ENCODE data around the gene EBF3.

Gene EBF3

DNA sequence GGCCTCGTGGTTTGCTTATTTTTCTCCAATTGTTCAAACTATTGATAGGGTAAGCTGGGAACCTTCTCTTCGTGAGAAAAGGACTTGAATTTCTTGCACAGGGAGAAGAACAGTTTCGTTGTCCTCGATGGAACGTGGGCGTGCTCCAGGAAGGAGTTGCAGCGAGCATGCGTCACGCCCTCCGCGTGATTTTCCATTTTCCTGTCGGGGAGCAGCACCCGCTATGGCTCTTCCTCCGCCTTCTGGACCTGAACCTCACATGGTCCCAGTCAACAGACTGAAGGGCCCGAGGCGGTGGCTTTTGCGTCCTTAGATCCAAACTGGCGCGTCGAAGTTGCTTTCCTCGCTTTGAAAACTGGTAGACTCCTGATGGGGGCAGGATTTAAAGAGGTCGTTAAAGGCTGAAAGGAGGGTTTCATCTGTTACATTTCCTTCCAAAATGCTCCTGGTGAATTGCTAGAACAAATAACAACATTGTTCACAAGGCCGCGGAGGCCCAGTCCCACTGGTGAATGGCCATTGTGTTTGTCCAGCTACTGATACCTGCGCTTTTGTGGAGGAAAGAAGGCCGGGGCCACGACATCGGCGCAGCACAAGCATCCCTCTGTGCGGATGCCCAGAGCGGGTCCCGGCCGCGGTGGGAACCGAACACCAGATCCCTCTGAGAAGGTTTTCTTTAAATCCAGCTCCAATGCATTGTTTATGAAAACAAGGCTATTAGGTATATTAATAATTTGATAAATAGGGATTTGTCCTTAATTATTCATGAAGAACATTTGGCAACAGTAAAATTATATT, 75.9 kb downstream of the EBF3 start:
- H3K27me3 Mint-ChIP-seq = peaks cover 3% of the 10 kb centered on the region
- no peak for DNase-seq (ENCODE audit: low spot score in 2 of 2)
- no peak overlapping the region for H3K27ac Mint-ChIP-seq
- no peaks in the 10 kb centered on the region for H3K9me3 Mint-ChIP-seq
- H3K4me3 Mint-ChIP-seq = no peak overlapping the region
- ATAC-seq (ENCODE audit: low read depth) = no peak
- no peaks in the 10 kb centered on the region for H3K36me3 Mint-ChIP-seq
- no peaks in the 10 kb centered on the region for H3K4me1 Mint-ChIP-seq

DNA sequence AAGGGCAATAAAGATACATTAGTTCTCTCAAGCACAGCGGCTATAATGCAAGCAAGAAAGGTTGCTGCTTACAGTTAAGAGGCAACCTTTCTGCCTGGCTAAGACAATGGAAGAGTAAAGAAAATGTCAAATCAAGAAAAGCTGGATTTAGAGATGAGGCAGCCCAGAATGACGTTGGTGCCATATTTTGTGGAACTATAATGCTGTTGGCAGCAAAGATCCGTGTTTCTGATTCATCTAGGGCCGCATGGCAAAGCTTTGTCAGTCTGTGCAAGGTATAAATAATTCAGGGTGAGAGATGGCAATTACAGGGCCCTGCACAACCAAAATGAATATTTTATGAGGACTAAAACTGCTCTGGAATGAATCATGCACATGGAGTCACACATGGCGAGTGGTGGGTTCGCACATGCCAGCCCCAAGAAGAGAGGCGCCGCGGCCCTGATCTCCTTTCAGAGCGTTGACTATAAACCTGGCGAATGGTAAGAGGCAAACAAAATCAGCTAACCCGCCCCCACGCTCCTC, 76.6 kb downstream of the EBF3 start:
- DNase-seq (ENCODE audit: low spot score in 2 of 2) (no peak), ATAC-seq (ENCODE audit: low read depth) (no peak)
- Mint-ChIP-seq H3K9me3 (no peaks in the 10 kb centered on the region), H3K36me3 (no peaks in the 10 kb centered on the region), H3K27me3 (peaks cover 3% of the 10 kb centered on the region), H3K27ac (no peak overlapping the region), H3K4me3 (no peak overlapping the region), H3K4me1 (no peaks in the 10 kb centered on the region)

DNA sequence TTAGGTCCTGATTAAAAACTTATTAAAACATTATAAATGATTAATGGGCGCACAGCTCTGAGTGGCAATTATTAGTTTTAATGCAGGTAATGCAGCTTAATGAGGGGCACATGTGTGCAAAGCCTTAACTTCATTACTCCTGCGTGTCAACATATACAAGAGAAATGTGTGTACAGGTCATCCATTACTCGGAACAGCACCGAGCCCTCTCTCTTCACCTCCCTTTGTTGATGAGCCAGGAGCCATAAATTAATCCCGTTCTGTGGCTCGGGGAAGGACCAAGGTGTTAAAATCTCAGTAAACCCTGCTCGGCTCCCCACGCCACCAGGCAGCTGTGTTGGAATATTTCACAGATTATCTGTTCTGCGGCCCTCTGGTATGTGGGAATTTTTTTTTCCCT, 77.8 kb downstream of the EBF3 start:
- DNase-seq (ENCODE audit: low spot score in 2 of 2) (no peak), ATAC-seq (ENCODE audit: low read depth) (no peak)
- Mint-ChIP-seq H3K27ac (no peak overlapping the region), H3K9me3 (no peaks in the 10 kb centered on the region), H3K4me1 (no peaks in the 10 kb centered on the region), H3K36me3 (no peaks in the 10 kb centered on the region), H3K4me3 (no peak overlapping the region), H3K27me3 (peaks cover 3% of the 10 kb centered on the region)

DNA sequence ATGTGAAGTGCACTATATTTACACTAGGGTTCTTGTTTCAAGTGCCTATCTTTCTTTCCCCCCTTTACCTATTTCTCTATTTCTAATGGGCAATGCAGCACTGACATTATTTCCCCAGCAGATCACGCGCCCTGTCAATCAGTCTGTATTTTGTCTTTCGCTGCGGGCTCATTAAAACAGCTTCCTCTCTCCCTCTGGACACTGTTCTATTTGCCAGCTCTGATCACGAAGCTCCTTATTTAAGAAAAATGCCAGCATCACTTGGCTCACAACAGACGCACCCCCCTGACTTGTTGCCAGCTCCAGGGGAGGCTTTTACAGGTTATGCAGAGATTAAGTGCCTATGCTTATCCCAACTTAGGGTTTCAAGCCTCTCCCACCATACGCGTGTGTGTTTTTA, 78.5 kb downstream of the EBF3 start:
- Mint-ChIP-seq H3K9me3 (no peaks in the 10 kb centered on the region), H3K36me3 (no peaks in the 10 kb centered on the region), H3K27ac (no peak overlapping the region), H3K27me3 (peaks cover 3% of the 10 kb centered on the region), H3K4me3 (no peak overlapping the region), H3K4me1 (no peaks in the 10 kb centered on the region)
- no peak for DNase-seq (ENCODE audit: low spot score in 2 of 2)
- ATAC-seq (ENCODE audit: low read depth) = no peak

DNA sequence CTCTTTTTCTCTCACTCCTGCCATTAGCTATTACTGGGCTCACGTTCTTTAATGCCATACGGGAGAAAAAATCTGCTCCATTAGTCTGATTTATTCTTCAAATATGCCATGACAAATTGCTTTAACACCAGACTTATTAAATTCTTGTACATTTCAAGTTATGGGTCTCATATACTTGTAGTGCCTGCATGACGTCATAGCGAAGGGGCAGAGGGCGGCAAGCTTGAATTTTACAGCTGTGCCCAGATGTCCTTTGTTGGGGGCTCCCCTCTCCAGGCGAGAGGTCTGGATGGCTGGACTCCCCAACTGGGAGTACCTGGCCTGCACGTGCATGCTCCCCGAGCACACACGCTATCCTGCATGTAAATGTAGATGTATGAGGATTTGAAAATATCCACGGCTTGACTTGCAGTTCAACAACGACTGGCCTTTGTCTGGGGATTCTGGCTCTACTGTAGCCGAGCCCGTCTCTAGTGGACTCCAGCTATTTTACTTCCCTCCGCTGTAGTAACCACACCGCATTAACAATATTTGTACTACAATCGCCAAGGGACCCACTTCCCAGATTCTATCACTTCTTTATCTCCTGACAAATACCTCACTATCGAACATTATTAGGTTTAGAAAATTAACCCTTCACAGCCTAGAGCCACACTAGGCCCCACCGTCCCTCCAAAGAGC, 79.5 kb downstream of the EBF3 start:
- H3K4me3 Mint-ChIP-seq = no peak overlapping the region
- ATAC-seq (ENCODE audit: low read depth) (no peak), DNase-seq (ENCODE audit: low spot score in 2 of 2) (no peak)
- no peaks in the 10 kb centered on the region for H3K9me3 Mint-ChIP-seq
- no peak overlapping the region for H3K27ac Mint-ChIP-seq
- no peaks in the 10 kb centered on the region for H3K4me1 Mint-ChIP-seq
- peaks cover 7% of the 10 kb centered on the region for H3K27me3 Mint-ChIP-seq
- H3K36me3 Mint-ChIP-seq = no peaks in the 10 kb centered on the region

DNA sequence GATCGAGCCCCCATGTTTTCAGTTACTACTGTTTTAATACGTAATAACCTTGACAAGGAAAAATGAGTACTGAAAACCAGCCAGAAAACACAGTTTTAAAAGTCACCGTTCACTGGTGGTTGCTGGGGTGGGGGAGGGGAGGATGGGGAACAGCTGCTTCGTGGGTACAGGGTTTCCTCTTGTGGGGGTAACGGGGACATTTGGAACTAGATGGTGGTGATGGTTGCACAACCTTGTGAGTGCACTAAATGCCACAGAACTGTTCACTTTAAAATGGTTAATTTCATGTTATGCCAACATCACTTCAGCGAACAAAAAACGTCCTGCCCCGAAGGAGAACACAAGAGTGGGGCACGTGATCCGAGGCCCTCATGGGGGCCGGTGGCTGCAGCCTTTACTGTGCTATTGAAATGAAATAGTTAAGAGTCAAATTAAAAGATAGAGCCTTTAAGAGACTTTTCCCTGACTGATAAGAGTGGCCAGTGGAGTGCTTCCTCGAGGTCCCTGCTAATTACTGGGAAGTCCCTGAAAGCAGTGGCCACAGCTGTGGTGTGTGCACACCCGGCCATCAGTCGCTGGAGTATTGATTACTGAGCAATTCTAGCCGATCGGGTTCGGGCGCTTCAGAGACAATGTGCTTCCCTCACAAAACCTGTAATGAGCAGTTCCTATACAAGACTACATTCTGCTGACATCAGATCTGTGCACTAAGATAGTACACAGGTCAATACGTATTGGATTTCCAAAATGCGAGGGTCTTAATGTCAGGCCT, 80.3 kb downstream of the EBF3 start:
- Mint-ChIP-seq H3K27ac (no peak overlapping the region), H3K4me3 (no peak overlapping the region), H3K9me3 (no peaks in the 10 kb centered on the region), H3K36me3 (no peaks in the 10 kb centered on the region), H3K27me3 (peaks cover 7% of the 10 kb centered on the region), H3K4me1 (no peaks in the 10 kb centered on the region)
- ATAC-seq (ENCODE audit: low read depth) (no peak), DNase-seq (ENCODE audit: low spot score in 2 of 2) (no peak)

DNA sequence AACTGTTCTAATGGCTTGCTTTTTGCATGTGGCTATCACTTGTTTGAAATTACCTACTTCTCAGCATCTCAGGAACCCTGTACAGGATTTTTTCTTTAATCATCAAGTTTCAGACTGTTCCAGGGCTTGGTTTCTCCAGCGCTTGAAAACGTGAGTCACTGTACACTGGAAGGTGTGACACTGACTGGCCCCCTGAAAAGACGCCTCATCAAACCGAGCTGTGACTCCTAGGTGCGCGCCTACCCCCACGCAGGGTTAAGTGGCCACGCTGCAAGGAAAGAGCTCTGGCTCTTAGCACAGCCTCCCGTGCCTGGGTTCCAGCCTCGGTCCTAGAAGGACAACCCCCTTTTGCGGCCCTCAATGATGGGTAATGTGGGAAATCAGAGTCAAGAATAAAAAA, 81.0 kb downstream of the EBF3 start:
- H3K27ac Mint-ChIP-seq = no peak overlapping the region
- no peak overlapping the region for H3K4me3 Mint-ChIP-seq
- no peaks in the 10 kb centered on the region for H3K4me1 Mint-ChIP-seq
- DNase-seq (ENCODE audit: low spot score in 2 of 2) = no peak
- no peaks in the 10 kb centered on the region for H3K36me3 Mint-ChIP-seq
- peaks cover 7% of the 10 kb centered on the region for H3K27me3 Mint-ChIP-seq
- ATAC-seq (ENCODE audit: low read depth) = no peak
- no peaks in the 10 kb centered on the region for H3K9me3 Mint-ChIP-seq

DNA sequence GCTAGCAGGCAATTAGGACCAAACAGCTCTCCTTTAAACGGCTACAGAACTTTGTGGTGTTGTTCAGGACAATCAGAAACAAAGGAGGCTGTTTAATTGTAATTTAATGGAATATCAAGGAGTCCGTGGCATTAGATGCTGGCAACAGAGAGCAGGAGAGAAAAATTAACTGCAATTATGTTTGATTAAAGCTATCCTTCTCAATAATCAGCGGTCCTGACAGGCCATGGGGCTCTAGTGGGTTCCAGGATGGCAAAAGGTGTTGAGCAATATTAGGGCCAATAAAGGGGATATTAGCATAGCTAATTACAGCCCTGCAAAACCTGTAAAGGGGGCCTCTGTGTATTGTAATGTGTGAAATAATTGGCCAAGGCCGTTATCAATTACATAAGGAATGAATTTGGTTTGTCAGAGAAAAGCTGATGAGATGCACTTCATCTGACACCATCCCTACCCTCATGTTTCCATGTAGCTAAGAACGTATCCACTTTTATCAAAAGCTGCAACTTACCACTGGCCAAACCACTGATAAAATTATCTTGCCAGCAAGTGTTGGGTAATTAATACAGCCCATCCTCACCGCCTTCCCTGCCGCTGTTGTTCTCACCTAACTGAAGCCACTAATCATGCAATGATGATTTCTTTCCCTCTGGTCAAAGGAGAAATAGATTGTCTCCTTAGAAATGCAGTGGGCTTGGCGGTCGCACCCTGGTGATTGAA, 81.6 kb downstream of the EBF3 start:
- no peak for DNase-seq (ENCODE audit: low spot score in 2 of 2)
- Mint-ChIP-seq H3K4me3 (no peak overlapping the region), H3K27me3 (peaks cover 7% of the 10 kb centered on the region), H3K36me3 (no peaks in the 10 kb centered on the region), H3K4me1 (no peaks in the 10 kb centered on the region), H3K27ac (no peak overlapping the region), H3K9me3 (no peaks in the 10 kb centered on the region)
- ATAC-seq (ENCODE audit: low read depth) = no peak

DNA sequence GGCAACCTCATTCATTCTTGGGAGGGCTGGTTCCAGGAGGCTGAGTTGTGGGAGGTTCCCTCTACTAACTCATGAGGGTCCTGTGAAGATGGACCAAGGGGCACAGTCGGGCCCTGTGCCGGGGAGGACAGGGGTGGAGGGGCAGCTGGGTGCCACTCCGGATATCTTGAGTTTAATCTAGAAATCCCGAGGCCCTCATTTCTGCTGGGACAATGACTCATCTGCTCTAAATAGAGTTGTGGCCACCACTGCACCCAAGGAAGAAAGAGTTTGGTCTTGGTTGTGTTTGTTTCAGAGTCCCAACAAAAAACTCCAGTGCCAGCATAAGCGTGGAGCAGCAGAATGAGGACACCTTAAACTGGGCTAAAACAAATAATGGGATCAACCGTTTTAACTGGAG, 82.4 kb downstream of the EBF3 start:
- Mint-ChIP-seq H3K9me3 (no peaks in the 10 kb centered on the region), H3K4me3 (no peak overlapping the region), H3K27ac (no peak overlapping the region), H3K27me3 (peaks cover 4% of the 10 kb centered on the region), H3K36me3 (no peaks in the 10 kb centered on the region), H3K4me1 (no peaks in the 10 kb centered on the region)
- no peak for DNase-seq (ENCODE audit: low spot score in 2 of 2)
- ATAC-seq (ENCODE audit: low read depth) = no peak

DNA sequence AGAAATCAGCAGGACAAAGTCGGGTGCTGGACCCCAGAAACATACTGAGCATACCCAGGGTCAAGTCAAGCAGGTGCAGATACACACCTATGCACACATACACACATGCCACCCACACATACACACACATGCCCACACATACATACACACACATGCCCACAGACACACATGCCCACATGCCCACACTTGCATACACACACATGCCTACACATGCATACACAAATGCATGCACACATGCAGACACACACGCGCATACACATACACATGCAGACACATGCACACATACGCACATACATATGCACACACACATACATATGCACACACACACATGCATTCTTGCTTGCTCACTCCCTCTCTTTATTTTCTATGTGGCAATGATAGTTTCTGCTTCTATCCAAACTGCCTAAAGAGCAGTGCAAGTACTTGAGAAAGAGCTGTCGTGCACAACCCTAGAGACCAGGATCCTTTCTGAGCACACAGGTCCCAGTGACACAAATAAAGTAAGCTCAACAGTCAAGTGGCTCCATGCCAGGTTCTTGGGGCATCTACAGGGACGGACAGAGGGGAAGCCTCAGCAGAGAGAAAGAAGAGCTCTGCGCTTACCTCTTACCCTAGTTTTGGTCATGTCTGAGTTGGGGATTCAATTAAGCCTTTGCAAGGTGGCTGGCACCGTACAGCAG, 83.7 kb downstream of the EBF3 start:
- Mint-ChIP-seq H3K27me3 (peaks cover 4% of the 10 kb centered on the region), H3K36me3 (no peaks in the 10 kb centered on the region), H3K4me1 (no peaks in the 10 kb centered on the region), H3K9me3 (no peaks in the 10 kb centered on the region), H3K4me3 (no peak overlapping the region), H3K27ac (no peak overlapping the region)
- no peak for ATAC-seq (ENCODE audit: low read depth)
- no peak for DNase-seq (ENCODE audit: low spot score in 2 of 2)

DNA sequence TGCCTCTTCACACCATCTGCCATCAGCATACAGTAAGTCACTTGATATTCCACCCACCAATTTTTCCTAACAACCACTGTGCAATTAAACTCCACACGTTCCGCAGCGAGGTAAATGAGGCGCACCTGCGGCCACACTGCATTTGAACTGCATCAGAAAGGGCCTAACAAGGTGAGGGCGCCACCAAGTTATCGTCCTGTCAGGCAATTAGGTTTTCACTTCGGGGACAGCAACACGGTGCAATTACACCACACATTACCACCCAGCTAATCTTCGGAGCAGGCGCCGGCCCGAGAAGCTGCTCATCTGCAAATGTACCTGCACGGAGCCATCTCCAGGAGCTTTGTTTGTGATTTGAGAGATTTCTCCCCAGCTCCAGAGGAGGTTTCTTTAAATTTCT, 84.4 kb downstream of the EBF3 start:
- Mint-ChIP-seq H3K4me3 (no peak overlapping the region), H3K9me3 (no peaks in the 10 kb centered on the region), H3K36me3 (no peaks in the 10 kb centered on the region), H3K27ac (no peak overlapping the region), H3K4me1 (no peaks in the 10 kb centered on the region), H3K27me3 (peaks cover 4% of the 10 kb centered on the region)
- DNase-seq (ENCODE audit: low spot score in 2 of 2) (no peak), ATAC-seq (ENCODE audit: low read depth) (no peak)

DNA sequence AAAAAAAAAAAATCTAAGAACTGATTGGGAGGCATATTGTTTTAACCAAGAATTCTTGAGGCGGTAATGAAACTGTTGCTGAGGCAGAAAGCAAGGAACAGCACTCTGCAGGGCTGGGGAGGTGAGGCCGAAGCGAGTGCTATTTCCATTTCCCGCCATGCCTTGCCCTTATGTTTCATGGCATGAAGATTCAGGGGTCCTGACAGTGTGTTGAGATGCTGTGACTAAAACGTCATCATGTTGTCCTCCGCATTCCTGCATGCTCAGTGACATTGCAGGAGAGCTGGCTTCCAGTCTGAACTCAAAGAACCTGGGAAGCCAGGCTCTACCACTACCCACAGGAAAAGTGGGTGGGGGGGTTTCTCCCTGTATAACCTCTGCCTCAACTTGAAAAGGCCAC, 85.2 kb downstream of the EBF3 start:
- no peak overlapping the region for H3K4me3 Mint-ChIP-seq
- H3K27me3 Mint-ChIP-seq = peaks cover 4% of the 10 kb centered on the region
- no peaks in the 10 kb centered on the region for H3K4me1 Mint-ChIP-seq
- no peak for ATAC-seq (ENCODE audit: low read depth)
- no peaks in the 10 kb centered on the region for H3K36me3 Mint-ChIP-seq
- no peak overlapping the region for H3K27ac Mint-ChIP-seq
- H3K9me3 Mint-ChIP-seq = no peaks in the 10 kb centered on the region
- no peak for DNase-seq (ENCODE audit: low spot score in 2 of 2)

DNA sequence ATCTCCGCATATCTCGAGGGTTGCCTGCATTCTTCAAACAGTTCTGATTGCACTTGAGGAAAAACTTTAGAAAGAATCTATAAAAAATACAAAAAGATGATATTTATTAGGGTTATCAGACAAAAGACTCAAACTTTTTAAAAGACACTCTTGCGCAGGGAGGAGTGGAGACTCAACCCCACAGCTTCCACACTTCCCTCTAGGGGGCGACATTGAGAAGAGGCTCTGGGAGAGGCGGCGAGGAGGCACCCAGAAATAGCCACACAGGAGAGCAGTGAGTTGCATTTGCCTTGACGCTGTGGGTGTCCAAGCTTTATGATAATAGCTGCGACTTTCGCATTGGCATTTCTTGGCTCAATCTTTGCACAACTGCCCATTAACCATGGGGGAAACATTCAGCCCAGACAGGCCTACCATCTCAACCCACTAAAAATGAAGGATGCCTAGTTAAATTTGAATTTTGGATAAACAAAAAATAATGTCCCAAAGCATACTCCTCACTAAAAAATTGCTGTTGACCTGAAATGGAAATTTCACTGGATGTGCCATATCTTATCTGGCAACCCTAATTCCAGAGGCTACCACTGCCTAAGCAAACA, 86.2 kb downstream of the EBF3 start:
- ATAC-seq (ENCODE audit: low read depth) = no peak

More for the DNA sequence above, 86.2 kb downstream of the EBF3 start:
- Mint-ChIP-seq H3K9me3 (no peaks in the 10 kb centered on the region), H3K27ac (no peak overlapping the region), H3K4me3 (no peak overlapping the region), H3K27me3 (peaks cover 4% of the 10 kb centered on the region), H3K36me3 (no peaks in the 10 kb centered on the region), H3K4me1 (no peaks in the 10 kb centered on the region)
- peak in 1 of 2 donors; percentile 7 for DNase-seq (ENCODE audit: low spot score in 2 of 2)

Measured in memory B cell (primary cell).